Choroid plexus epithelial cell (primary cell): Measurements from ENCODE around the gene C1orf94.

ENCODE experiments used
- DNase-seq: peaks from one replicate; pipeline ENCODE4 v3.0.0-alpha.2; 2010; ENCODE audit warnings: low read depth
- H3K4me3 ChIP-seq: 2 replicates; pipeline ENCODE4 v1.5.1; 2011; ENCODE audit warnings: low read depth, mild to moderate bottlenecking, control low read depth, low read length, moderate library complexity
- CTCF ChIP-seq: conservative IDR thresholded peaks from 2 replicates; pipeline ENCODE4 v1.5.1; 2011; ENCODE audit warnings: low read depth, mild to moderate bottlenecking, control low read depth, inconsistent platforms, low read length, moderate library complexity

The C1orf94 gene

DNA sequence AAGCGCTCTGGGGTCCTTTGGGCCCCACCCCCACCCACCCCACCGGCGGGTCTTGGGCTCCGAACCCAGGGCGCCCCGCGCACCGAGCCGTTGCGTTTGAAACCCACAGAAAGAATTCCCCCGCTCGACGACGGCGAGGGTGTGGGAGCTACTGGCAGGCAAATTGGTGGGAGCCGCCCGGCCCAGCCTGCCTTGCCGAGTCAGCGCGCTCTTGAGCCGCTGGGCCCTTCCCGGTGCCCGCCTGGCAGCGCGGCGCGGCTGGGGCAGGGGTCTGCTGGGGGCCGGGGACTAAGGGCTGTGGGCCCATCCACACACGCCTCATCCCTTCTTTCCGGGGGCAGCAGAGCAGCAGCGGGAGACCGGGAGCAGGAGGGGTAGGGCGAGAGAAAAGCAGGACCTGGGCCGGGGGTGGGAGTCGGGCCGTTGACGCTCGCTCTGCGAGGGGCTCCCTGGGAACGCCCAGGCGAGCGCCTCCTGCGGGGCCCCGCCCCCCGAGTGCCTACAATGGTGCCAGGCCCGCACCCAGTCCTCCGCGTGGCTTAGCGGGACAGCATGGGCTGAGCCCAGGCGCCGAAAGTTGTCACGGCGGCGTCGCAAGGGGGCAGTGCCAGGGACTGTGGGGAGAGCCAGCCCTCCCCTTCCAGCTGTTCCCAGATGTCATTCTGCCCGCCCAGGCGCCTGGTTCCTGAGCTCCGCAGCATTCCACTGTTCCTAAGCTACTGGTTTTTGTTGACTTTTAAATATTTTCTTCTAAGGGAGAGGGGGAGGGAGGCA, at the start of gene C1orf94:
Gene C1orf94, plus strand, starts transcription at position 78 of the 774 bp plus-strand sequence. CDS start 883 bp downstream, outside the sequence.
- TF ChIP-seq CTCF = no peak
- no peak within 1 kb of the TSS for H3K4me3 ChIP-seq
- no peak for DNase-seq

- H3K4me3 ChIP-seq = no peak overlapping the region
- no peak for DNase-seq
- no peak for TF ChIP-seq CTCF
These were observed 49.4 kb upstream of the C1orf94 start for GRCh38 chr1:34127006-34128000.

- no peak for TF ChIP-seq CTCF
- H3K4me3 ChIP-seq = no peak overlapping the region
- DNase-seq = no peak
These were observed 48.4 kb upstream of the C1orf94 start for GRCh38 chr1:34128186-34128889.

DNA sequence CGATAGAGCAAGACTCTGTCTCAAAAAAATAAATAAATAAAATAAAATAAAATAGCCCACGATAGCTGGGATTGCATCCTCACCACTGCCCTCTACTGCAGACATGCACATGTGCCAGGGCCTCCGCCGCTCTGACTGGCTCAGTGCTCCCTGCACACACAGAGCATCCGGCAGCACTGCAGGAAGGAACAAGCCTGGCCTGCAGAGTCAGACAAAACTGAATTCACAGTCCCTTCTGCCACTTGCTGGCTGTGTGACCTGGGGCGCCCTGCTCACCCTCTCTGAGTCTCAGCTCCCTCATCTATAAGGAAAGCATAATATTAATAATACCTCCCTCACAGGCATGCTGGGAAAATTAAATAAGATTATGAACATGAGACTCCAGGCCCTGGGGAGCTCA, 47.1 kb upstream of the C1orf94 start:
- TF ChIP-seq CTCF = no peak
- H3K4me3 ChIP-seq = no peak overlapping the region
- no peak for DNase-seq

GRCh38 chr1:34130306-34130705, 46.4 kb upstream of the C1orf94 start:
- no peak for TF ChIP-seq CTCF
- H3K4me3 ChIP-seq = no peak overlapping the region
- no peak for DNase-seq

DNA sequence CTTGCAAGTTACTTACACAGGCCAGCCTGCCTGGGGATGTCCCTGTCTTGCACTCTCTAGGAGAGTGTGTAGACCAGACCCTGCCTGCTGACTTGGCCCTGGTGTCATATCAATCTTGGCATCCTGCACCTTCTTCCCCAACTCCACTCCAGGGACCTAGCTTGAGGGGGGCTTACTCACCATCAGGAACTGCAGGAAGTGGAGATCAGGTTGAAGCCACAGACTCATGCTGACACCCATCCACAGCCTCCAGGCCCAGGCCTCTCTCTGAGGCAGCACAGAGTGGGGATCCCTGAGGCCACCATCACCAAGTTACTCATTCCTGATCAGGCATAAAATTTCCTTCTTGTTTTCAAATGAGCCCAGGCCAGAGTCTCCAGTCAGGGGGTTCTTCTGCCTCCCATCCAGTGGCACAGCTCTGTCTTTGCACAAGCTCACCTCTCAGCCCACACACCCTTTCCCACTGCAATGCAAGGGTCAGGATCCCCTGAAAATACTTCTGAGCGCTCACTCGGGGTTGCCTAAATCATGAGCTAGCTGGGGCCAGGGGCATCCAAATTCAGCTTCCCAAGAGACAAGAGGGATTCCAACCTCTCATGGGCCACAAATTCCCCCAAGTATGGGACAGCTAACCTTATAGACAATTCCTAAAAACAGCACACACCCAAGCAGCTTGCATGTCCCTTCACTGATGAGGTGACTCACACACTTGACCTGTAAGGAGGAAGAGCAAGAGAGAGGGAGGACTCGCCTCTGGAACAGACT, 45.1 kb upstream of the C1orf94 start:
- TF ChIP-seq CTCF = no peak
- no peak for DNase-seq
- H3K4me3 ChIP-seq = no peak overlapping the region
